Medulla oblongata (tissue), 1 donor: ENCODE results near the gene NOL8.

Experiments
- DNase-seq: peaks from one replicate; pipeline ENCODE4 v3.0.0-alpha.2; 2015; ENCODE audit errors: extremely low spot score

Gene NOL8

DNA sequence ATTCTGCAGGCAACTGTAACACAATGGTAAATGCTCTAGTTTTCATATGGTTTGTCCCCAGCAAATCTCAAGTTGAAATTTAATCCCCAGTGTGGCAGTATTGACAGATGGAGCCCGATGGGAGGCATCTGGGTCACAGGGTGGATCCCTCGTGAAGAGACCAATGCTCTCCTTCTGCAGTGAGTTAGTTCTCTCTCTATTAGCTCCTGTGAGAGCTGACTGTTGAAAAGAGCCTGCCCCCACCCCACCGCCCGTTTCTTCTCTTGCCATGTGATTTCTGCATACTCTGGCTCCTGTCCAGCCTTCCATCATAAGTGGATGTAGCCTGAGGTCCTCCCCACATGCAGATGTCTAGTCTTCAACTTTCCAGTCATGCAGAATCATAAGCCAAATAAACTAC is 58.7 kb downstream of the NOL8 start:
- no peak for DNase-seq

DNA sequence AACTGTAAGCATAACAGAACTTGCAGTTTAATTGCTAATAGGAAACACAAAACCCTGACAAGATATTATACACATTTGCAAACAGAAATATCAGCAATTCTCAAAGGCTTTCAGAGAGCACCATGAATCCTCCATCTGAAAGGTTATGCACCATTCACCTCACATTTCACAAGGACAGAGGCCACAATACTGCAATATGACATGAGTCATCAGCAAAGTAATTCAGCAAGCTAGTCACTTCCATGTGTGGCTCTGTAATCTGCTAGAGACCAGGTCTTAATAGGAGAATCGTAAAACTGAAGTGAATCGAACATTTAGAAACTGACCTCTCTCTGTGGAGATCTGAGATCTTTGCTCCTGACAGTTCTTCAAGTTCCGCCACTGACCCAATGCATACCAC is 60.0 kb downstream of the NOL8 start:
- DNase-seq, result no peak

DNA sequence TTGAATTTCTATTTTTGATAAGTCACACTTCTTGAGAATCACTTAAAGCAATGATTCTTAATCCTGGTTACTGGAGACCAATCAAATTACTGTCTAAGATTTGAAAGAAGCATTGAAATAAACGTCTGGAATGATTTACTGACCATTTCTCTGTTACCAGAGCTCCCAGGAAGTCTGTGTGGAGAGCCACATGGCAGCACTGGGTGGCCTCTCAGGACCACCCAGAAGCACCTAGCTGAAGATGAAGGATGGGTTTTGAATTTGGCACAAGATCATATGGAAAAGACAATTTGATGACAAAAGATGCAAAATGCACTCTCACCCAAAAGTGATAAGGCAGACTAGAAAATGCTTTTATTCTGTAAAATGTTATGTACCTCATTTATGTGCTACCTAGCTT is 62.0 kb downstream of the NOL8 start:
- DNase-seq, result no peak

DNA sequence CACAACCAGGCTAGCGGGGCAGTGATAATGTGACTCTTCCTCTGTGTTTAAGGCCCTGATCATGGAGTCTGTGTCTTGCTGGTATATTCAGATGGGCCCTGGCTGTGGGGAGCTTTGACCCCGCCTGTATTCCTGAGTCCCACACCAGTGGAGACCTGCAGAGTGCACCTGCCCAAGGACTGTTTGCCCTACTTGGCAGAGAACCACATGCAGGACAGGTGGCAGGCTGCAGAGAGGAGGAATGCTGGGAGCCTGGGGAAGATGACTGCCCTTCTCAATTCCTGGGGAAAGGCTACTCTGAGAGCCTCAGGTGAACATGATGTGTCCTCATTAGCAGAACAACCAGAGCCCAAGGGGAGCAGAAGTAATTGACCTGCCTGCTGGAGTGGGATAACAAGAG is 67.8 kb downstream of the NOL8 start:
- no peak for DNase-seq

DNA sequence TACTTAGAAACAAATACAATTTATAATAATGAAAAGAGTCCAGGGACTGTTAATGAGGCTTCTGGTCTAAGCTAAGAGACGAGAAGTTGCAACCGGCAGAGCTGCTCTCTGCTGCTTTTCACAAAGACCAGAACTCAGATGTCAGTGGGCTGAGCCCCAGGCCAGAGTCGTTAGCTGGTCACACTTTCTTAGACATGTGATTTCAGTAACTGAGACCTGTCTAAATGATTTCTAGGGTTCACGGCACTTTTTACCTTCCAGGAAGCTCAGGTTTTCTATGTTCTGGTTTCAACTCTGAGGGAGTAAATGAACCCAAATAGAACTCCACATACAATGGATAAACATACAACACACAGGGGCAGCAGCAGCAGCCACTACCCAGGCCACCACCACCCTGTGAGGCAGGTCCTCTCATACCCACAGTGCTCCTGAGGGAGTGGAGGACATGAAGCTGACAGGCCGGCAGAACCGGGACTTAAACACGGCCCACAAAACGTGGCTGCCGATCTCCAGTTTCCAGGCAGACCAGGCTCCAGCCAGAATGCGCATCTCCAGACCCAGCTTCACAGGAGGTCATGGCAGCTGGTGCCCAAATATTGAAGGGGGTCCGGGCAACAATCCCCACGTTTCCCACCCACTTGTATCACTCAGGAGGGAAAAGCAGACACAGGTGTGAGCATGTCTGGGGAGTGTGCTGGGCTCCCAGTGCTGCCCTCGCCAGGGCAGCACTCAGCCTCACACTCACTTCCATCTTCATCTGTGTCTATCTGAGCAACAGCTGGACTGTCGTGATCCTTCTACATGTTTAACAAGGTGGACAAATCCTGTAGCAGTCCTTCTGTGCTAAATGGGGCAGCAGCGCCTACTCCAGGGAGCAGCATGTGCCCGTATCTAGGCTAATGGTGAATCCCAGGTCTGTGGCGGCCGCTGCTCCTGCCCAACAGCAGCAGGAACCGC is 70.5 kb downstream of the NOL8 start:
- DNase-seq, result peak; percentile 12

DNA sequence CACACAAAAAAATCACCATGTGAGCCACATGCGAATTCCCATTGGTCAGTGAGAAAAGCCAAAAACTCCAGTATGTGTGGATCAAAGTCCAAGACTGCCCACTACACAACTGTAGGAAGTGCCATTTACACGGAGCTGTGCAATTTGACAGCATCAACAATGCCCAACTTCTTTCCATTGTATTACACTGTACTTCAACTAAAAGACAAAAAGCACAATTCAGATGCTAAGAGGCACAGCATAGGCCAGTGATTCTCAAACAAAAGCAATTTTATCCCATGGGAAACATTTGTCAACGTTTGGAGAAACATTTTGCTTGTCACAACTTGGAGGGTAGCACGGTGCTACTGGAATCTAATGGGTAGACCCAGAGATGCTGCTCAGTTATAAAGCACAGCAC is 71.5 kb downstream of the NOL8 start:
- peak; percentile 53 for DNase-seq

DNA sequence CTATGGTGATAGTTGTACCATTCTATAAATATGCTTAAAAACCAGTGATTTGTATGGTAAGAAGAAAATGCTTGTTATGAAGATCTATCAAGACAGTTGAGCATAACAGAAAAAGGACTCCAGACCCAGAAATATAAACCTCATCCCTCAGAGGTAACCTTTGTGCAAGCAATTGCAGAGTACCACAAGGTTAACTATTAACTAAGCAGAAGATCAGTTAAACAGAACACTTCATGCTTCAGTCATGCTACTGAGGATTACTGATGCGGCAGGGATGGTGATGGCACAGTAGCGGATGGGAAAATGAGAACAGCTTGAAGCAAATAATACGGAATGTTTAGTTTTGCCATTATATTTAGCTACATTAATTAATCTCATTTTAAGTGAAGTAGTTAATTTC is 77.2 kb downstream of the NOL8 start:
- no peak for DNase-seq
